Epidermal melanocyte (primary cell): ENCODE results near the gene PMEL.
"Not testable (repeated sequence)": the region's sequence is repeated elsewhere in the genome, so short reads cannot be mapped to it uniquely, and the experiment has no call there.

Source experiments
- DNase-seq: peaks from one replicate; pipeline ENCODE4 v3.0.0; 2011; ENCODE audit warnings: low spot score; ENCODE audit not compliant: insufficient read length

PMEL gene

DNA sequence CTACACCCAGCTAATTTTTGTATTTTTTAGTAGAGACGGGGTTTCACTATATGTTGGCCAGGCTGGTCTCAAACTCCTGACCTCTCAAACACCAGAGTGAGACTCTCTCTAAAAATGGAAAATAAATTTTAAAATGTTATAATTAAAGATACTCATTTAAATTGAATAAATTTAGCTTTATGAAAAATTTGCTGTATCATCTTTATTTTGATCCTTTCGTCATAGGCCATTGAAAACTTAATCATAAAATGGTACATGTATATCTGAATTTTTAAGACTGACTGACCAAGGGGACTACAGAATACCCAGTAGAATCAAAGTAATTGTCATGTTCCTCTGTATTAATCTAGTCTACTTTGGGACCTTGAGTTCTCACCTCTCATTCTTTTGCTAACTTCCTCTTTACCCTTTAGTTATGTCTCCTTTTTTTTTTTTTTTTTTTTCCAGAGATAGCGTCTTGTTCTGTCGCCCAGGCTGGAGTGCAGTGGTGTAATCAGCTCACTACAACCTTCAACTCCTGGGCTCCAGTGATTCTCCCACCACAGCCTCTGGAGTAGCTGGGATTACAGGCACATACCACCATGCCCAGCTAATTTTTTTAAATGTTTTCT, 17.5 kb upstream of the PMEL start:
- no peak for DNase-seq

GRCh38 chr12:55982319-55982936, 16.6 kb upstream of the PMEL start:
- DNase-seq, result no peak

GRCh38 chr12:55981882-55982281, 16.0 kb upstream of the PMEL start:
- DNase-seq, result not testable (repeated sequence)

GRCh38 chr12:55979069-55979468, 13.2 kb upstream of the PMEL start:
- no peak for DNase-seq

GRCh38 chr12:55978393-55978792, 12.6 kb upstream of the PMEL start:
- DNase-seq, result no peak

DNA sequence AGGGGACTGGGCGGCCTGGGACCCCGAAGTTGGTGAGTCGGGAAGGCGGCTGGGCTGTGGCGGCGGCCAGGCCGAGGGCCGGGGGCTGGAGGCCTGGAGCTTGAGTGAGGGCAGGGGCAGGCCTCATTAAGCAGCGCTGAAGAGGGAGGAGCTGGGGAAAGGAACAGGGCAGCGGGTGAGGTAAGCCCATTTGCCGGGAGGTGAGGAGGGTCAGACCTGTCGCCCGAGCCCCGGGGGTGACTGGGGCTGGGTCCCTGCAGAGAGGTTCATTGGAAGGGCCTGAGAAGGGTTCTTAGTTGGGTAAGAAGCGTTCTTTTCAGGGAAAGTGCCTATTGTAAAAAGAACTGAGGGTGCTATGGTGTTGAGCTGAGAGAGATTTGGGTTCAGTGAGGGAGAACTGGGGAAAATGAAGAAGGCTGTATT, 8.5 kb upstream of the PMEL start:
- no peak for DNase-seq

GRCh38 chr12:55973599-55974307, 7.9 kb upstream of the PMEL start, which contains the start of gene RAB5B:
Gene RAB5B, plus strand, starts transcription at chr12:55974078. Its CDS starts 12,883 bp downstream, at chr12:55986961.
- DNase-seq, result peak; percentile 93

DNA sequence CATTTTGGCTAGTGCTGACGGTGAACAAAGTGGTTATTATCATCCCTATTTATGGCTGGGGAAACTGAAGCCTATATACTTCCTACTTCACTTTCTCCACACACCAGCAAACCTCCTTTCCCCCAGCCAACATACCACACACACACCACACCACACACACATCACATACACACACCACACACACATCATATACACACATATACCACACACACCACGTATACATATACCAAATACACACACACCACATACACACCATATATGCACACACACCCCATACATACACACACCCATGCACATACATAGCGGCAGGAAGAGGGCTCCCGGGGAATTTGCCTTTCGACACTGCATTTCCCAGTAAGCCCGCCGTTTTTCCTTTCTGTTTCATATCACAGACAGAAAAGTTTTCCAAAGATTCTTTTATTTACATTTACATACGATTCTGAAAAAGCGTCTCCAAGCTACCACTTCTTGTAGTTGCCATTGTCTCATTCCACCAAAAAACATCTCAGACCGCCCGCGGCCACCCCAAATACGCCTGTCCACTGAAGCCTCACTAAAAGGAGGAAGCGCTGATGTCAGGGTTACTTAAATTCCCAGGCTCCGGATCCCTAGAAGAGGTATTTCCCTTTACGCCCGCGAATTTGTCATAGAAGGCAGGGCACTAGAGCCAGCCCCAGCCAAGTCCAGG, 7.2 kb upstream of the PMEL start:
- no peak for DNase-seq

GRCh38 chr12:55972456-55972855, 6.6 kb upstream of the PMEL start:
- no peak for DNase-seq

GRCh38 chr12:55972042-55972441, 6.2 kb upstream of the PMEL start:
- DNase-seq, result no peak

DNA sequence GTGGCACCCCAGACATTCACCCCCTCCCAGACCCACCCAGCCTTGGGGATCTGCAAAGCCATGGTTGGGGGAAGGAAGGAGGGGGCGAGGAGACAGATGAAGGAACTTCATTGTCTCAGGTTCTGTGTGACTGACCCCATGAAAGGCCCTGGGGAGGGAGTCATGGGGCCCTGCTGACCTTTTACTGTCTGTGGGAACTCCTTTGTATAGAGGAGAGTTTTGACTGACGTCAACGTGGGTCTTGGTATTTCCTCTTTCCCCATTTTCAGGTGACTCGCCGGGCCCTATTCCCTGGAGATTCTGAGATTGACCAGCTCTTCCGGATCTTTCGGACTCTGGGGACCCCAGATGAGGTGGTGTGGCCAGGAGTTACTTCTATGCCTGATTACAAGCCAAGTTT, 4.9 kb upstream of the PMEL start:
- no peak for DNase-seq

- DNase-seq, result no peak
These were observed 3.5 kb upstream of the PMEL start for GRCh38 chr12:55969356-55969755.

GRCh38 chr12:55966408-55967281, 803 bp upstream of the PMEL start, which contains the start of gene CDK2:
Gene CDK2, plus strand, starts transcription at chr12:55966830. Its CDS starts 179 bp downstream, at chr12:55967009.
- peak; percentile 75 for DNase-seq

GRCh38 chr12:55965240-55965639, 602 bp downstream of the PMEL start:
- DNase-seq, result no peak

DNA sequence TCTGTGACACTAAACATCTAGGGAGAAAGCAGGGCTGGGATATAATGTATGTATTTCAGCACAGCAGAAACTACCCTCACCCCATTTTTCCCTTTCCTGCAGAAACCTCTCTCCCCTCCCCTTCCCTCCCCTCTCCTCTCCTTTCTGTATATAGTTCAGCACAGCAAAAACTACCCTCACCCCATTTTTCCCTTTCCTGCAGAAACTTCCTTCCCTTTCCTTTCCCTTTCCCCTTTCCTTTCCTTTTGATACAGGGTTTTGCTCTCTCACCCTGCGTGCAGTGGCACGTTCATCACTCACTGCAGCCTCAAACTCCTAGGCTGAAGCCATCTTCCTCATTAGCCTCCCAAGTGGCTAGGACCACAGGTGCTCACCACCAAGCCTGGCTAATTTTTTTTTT, 2.1 kb downstream of the PMEL start:
- DNase-seq, result no peak

- no peak for DNase-seq
These were observed 8.6 kb downstream of the PMEL start for GRCh38 chr12:55957106-55957859.

DNA sequence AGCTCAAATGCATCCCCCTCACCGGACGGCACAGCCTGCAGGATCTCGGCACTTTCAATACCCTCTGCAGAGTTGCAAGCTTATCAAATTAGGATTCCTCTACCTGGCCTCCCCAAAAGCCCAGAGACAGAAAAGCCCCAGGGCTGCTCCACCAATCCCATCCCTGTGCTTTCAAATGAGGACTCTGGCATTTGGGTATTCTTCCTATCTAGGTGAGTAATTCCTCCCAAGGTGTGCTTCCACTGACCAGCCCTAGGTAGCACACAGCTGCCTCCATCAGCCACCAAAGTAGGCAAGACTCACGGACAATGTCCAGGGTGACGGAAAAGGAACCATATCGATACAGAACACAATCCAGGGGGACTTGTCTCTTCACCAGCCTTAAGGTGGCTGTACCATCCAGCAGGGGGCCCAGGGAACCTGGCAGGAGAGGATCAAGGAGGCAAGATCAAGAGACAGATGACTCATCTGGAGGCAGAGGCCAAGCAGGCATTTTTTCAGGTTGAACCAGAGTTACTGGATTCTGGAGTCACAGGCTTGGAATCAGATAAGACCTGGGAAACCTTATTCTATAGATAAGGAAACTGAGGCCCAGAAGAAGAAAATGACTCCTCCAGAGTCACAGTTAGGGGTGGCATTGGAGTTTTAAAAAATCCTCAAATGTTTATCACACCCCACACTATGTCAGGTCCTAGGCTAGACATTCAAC, 9.9 kb downstream of the PMEL start:
- no peak for DNase-seq

GRCh38 chr12:55955344-55955743, 10.5 kb downstream of the PMEL start:
- no peak for DNase-seq

- no peak for DNase-seq
These were observed 19.3 kb downstream of the PMEL start for GRCh38 chr12:55946553-55946952.
